ENCODE results near the gene MBD3. TPM values are rescaled to one million over a fixed set of nuclear protein-coding genes. Genes with fewer than 3 reads are reported as not detected.

Gene MBD3
- total and polyA plus RNA-seq, 8 donors: 39.8 to 154 (median 57.4) TPM

DNA sequence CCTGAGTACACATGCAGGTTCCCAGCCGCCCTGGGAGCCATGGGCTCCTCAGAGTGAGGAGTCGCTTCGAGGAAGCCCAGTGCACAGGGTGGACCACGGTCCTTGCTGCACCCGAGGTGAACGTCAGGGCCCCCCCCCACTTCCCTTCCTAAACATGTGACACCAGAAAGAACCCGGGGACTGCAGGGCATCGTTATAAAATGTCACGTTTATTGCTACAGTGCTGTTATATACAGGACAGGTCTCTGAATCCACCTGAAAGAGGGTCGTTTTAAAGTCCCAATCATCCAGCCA lies 16.4 kb upstream of the MBD3 start:
- Histone ChIP-seq H3K9me3 (no peaks in the 10 kb centered on the region), H3K36me3 (peaks cover 25 to 45% (median 43%) of the 10 kb centered on the region in 4 donors), H3K27me3 (no peaks in the 10 kb centered on the region), H3K4me3 (peak overlapping the region in 1 of 4 donors; percentile 15), H3K4me1 (peaks cover 15 to 25% (median 17%) of the 10 kb centered on the region in 4 donors), H3K27ac (peak overlapping the region in 2 of 5 donors; percentile 16 to 37)
- DNase-seq: no peak
- WGBS, 5 donors: 33 to 49% (median 45%) methylated on average over 6 to 10 of the region's 10 CpGs
- intact Hi-C loops (cut with DNase I; ENCODE audit: low total_unique reads): no loop called here
- TF ChIP-seq POLR2AphosphoS5 (IDR thresholded peaks at IDR 0.05): no peak
- no peak for TF ChIP-seq POLR2A (IDR thresholded peaks at IDR 0.05)
- TF ChIP-seq EP300 (IDR thresholded peaks at IDR 0.05): no peak
- TF ChIP-seq, protein P1, sequence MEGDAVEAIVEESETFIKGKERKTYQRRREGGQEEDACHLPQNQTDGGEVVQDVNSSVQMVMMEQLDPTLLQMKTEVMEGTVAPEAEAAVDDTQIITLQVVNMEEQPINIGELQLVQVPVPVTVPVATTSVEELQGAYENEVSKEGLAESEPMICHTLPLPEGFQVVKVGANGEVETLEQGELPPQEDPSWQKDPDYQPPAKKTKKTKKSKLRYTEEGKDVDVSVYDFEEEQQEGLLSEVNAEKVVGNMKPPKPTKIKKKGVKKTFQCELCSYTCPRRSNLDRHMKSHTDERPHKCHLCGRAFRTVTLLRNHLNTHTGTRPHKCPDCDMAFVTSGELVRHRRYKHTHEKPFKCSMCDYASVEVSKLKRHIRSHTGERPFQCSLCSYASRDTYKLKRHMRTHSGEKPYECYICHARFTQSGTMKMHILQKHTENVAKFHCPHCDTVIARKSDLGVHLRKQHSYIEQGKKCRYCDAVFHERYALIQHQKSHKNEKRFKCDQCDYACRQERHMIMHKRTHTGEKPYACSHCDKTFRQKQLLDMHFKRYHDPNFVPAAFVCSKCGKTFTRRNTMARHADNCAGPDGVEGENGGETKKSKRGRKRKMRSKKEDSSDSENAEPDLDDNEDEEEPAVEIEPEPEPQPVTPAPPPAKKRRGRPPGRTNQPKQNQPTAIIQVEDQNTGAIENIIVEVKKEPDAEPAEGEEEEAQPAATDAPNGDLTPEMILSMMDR (IDR thresholded peaks at IDR 0.05): no peak

DNA sequence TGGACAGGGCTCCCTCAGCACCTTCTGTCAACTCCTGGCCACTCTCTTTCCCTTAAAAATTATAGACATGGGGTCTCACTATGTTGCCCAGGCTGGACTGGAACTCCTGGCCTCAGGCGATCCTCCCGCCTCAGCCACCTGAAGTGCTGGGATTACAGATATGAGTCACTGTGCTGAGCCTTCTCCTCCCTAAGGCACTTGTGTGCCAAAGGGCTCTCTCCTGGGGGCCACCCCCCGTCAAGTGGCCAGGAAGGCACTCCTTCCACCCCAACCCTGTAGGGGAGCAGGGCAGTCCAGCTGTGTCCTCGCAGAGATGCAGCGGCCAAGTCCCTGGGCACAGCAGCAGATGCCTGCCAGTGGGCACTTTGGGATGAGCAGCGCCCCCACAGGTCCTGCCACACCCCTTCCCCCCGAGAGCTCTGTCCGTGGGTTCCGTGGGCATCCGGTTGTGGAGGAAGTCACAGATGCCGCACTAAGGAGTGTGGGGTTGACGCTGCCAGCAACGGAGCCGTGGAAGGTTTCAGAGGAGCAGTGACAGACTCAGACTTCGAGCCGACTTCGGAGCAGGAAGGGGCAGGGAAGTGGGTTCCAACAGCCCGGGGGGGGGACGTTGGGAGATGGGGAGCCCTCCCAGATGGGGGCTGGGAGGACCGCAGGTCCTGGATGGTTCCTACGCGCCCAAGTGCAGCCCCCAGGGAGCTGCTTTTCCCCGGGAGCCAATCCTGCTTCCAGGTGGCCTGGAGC lies 15.9 kb upstream of the MBD3 start:
- DNase-seq: no peak
- Histone ChIP-seq H3K36me3 (peaks cover 23 to 40% (median 38%) of the 10 kb centered on the region in 4 donors), H3K4me3 (peak overlapping the region in 1 of 4 donors; percentile 15), H3K27ac (peak overlapping the region in 2 of 5 donors; percentile 16 to 37), H3K27me3 (no peaks in the 10 kb centered on the region), H3K4me1 (peaks cover 20 to 31% (median 23%) of the 10 kb centered on the region in 4 donors), H3K9me3 (no peaks in the 10 kb centered on the region)
- intact Hi-C loops (cut with DNase I; ENCODE audit: low total_unique reads): no loop called here
- WGBS, 5 donors: 48 to 63% (median 58%) methylated on average over 14 to 23 of the region's 23 CpGs
- TF ChIP-seq EP300 (IDR thresholded peaks at IDR 0.05) (no peak), POLR2A (IDR thresholded peaks at IDR 0.05) (no peak), POLR2AphosphoS5 (IDR thresholded peaks at IDR 0.05) (no peak)
- TF ChIP-seq, protein P1 (IDR thresholded peaks at IDR 0.05): no peak

DNA sequence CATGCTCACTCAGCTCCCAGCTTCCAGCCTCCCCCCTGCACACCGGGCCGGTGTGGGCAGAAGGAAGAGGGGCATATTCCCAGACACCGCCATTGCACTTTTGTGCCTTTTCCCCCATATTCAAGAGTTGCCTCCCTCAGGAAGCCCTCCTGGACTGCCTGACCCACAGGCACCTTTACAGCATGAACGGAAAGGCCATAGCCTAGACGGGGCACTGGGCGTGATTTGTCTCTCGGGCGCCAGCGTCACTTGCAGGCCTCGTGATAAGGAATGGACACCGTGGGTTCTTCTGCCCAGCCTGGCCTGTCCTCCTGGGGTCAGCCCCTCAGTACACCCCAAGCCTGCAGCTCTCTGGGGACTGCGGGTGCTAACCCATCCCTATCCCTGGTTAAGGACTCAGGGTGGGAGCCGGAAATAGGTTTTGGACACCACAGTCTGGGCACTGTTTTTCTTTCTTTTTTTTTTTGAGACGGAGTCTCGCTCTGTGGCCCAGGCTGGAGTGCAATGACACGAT lies 13.5 kb upstream of the MBD3 start:
- H3K36me3 ChIP-seq: peaks cover 1 to 28% (median 23%) of the 10 kb centered on the region in 4 donors
- intact Hi-C loops (cut with DNase I; ENCODE audit: low total_unique reads): no loop called here
- H3K4me1 ChIP-seq: peaks cover 30 to 50% (median 38%) of the 10 kb centered on the region in 4 donors
- WGBS, 5 donors: 9 to 18% (median 13%) methylated on average over 15 to 16 of the region's 16 CpGs
- H3K4me3 ChIP-seq: peak overlapping the region; percentile 96 to 99 (median 97)
- peak in 1 of 2 donors; percentile 34 for DNase-seq
- TF ChIP-seq POLR2AphosphoS5 (IDR thresholded peaks at IDR 0.05): no peak
- TF ChIP-seq EP300 (IDR thresholded peaks at IDR 0.05): no peak
- TF ChIP-seq, protein P1 (IDR thresholded peaks at IDR 0.05): no peak
- no peak for TF ChIP-seq POLR2A (IDR thresholded peaks at IDR 0.05)
- no peaks in the 10 kb centered on the region for H3K27me3 ChIP-seq
- no peaks in the 10 kb centered on the region for H3K9me3 ChIP-seq
- H3K27ac ChIP-seq: peak overlapping the region; percentile 86 to 95 (median 94)

DNA sequence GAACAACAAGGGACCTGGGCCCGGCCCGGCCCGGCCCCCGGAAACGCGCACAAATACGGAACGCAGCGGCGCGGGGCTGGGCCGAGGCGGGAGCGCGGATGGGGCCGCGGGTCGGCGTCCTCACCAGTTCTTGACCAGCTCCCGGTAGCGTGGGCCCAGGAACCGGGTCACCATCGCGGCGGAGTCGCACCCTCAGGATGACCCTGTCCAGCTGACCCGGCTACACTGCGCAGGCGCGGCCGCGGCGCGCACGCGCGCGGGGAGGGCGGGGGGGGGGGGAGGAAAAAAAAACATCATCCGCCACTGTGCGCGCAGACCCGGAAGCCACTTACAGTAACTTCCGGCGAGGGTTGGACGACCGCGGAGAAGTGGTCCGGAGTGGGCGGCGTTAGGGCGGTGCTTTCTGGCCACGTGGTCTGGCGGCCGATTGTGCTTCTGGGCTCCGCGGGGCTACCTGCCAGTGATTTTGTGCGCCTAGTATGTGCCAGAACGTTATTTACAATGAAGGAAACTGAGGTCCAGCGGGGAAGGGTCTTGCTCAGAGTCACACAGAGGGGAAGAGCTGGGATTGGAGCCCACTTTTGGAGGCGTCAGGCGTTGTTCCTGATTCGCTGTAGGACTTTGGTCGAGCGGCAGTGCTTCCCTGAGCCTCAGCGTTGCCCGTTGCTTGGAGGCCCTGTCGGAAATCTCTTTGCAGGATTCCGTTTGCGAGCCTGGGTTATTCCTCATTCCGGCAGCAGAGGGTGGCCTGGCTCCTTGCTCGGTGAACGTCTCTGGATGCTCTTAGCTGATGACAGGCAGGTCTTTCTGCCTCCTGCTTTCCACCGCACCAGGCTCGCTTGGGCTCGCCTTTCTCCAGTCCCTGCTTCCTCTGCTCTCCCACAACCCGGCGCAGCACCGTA lies 12.8 kb upstream of the MBD3 start, which contains the start of gene UQCR11:
Gene UQCR11, minus strand, starts transcription at position 227 of the 902 bp plus-strand sequence. Its CDS starts 53 bp downstream, at position 174.
- peaks cover 0 to 28% (median 16%) of the 10 kb centered on the region in 4 donors for H3K36me3 ChIP-seq
- WGBS, 5 donors: 0 to 1% (median 0%) methylated on average over 37 to 79 of the region's 79 CpGs
- DNase-seq: peak; percentile 96 to 98
- H3K9me3 ChIP-seq: no peaks in the 10 kb centered on the region
- no peaks in the 10 kb centered on the region for H3K27me3 ChIP-seq
- no peak for TF ChIP-seq POLR2A (IDR thresholded peaks at IDR 0.05)
- no peak for TF ChIP-seq EP300 (IDR thresholded peaks at IDR 0.05)
- TF ChIP-seq, protein P1 (IDR thresholded peaks at IDR 0.05): peak in 5 of 7 experiments; percentile 34 to 62 (median 40)
- TF ChIP-seq POLR2AphosphoS5 (IDR thresholded peaks at IDR 0.05): peak; percentile 12 to 67 (median 54)
- H3K27ac ChIP-seq: peak within 1 kb of the TSS; percentile 92 to 95 (median 95)
- peaks cover 30 to 57% (median 42%) of the 10 kb centered on the region in 4 donors for H3K4me1 ChIP-seq
- peak within 1 kb of the TSS; percentile 96 to 99 (median 97) for H3K4me3 ChIP-seq
- intact Hi-C loops (cut with DNase I; ENCODE audit: low total_unique reads): no loop called here
